PC-9 (cell line): ENCODE results near the gene PTPN20.

ENCODE experiments used
- EZH2 ChIP-seq: fragments of 200-600 bp; sonication (generic); IDR thresholded peaks from 2 replicates; pipeline ENCODE4 v1.8.0; 2017; ENCODE audit warnings: antibody characterized with exemption, low read depth
- TF ChIP-seq, protein P1 (sequence below): fragments of 200-600 bp; sonication (generic); conservative IDR thresholded peaks from 2 replicates; pipeline ENCODE4 v1.6.1; 2017; ENCODE audit warnings: mixed run types, antibody characterized with exemption, mild to moderate bottlenecking, moderate library complexity

DNA sequence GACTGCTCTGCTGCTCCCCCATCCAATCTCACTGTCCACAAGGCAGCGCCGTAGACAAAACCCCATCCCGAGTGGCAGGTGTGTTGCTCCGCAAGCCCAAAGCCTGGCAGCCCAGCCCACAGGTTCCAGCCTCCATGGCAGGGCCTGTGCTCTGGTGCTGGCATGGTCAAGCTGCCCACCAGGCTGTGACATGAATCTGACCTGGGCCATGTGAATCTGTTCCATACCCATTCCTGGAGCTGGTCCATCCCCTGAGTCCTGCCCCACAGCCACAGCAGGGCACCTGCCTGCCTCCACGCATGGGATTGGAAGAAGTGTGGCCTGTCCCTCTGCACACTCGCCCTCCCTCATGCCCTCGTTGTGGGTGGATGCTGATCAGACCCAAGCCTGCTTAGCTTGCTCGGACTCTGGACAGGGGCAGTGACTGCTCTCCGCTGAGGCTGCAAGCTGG, 128.8 kb downstream of the PTPN20 start:
- TF ChIP-seq, protein P1, sequence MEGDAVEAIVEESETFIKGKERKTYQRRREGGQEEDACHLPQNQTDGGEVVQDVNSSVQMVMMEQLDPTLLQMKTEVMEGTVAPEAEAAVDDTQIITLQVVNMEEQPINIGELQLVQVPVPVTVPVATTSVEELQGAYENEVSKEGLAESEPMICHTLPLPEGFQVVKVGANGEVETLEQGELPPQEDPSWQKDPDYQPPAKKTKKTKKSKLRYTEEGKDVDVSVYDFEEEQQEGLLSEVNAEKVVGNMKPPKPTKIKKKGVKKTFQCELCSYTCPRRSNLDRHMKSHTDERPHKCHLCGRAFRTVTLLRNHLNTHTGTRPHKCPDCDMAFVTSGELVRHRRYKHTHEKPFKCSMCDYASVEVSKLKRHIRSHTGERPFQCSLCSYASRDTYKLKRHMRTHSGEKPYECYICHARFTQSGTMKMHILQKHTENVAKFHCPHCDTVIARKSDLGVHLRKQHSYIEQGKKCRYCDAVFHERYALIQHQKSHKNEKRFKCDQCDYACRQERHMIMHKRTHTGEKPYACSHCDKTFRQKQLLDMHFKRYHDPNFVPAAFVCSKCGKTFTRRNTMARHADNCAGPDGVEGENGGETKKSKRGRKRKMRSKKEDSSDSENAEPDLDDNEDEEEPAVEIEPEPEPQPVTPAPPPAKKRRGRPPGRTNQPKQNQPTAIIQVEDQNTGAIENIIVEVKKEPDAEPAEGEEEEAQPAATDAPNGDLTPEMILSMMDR: no peak
- no peak for TF ChIP-seq EZH2
